Smooth muscle cell (in vitro differentiated cells): ENCODE data around the gene FNBP1L. TPM values are rescaled to one million over a fixed set of nuclear protein-coding genes. Genes with fewer than 3 reads are reported as not detected.

ENCODE experiments used
- DNase-seq: peaks from one replicate; lab custom pipeline; 2025; ENCODE audit not compliant: unreplicated experiment; lab: John Stamatoyannopoulos, UW
- H2AFZ ChIP-seq: fragments of 200-600 bp; sonication (generic); 2 replicates; pipeline ENCODE4 v1.6.0; 2016; ENCODE audit warnings: antibody characterized with exemption, low read depth, mild to moderate bottlenecking
- H3F3A ChIP-seq: fragments of 200-600 bp; sonication (generic); 2 replicates; pipeline ENCODE4 v1.6.0; 2017; ENCODE audit warnings: antibody characterized with exemption, low read depth
- H3K27ac ChIP-seq: fragments of 200-600 bp; sonication (generic); 2 replicates; pipeline ENCODE4 v1.5.1; 2016; ENCODE audit warnings: low read depth, mild to moderate bottlenecking
- H3K27me3 ChIP-seq: fragments of 200-600 bp; sonication (generic); 2 replicates; pipeline ENCODE4 v1.6.1; 2016; ENCODE audit warnings: low read depth, mild to moderate bottlenecking
- H3K36me3 ChIP-seq: fragments of 200-600 bp; sonication (generic); 2 replicates; pipeline ENCODE4 v1.5.1; 2016; ENCODE audit warnings: low read depth
- H3K4me1 ChIP-seq: fragments of 200-600 bp; sonication (generic); 2 replicates; pipeline ENCODE4 v1.5.1; 2016; ENCODE audit warnings: low read depth
- H3K4me2 ChIP-seq: fragments of 200-600 bp; sonication (generic); 2 replicates; pipeline ENCODE4 v1.6.0; 2016; ENCODE audit warnings: mild to moderate bottlenecking
- H3K4me3 ChIP-seq: fragments of 200-600 bp; sonication (generic); 2 replicates; pipeline ENCODE4 v1.5.1; 2016; ENCODE audit warnings: mild to moderate bottlenecking
- H3K79me2 ChIP-seq: fragments of 200-600 bp; sonication (generic); 2 replicates; pipeline ENCODE4 v1.6.0; 2016; ENCODE audit warnings: low read depth, mild to moderate bottlenecking
- H3K9ac ChIP-seq: fragments of 200-600 bp; sonication (generic); 2 replicates; pipeline ENCODE4 v1.6.0; 2016; ENCODE audit warnings: low read depth
- H3K9me3 ChIP-seq: fragments of 200-600 bp; sonication (generic); replicated peaks from 2 replicates; pipeline ENCODE4 v1.5.1; 2016; ENCODE audit warnings: low read depth
- H4K20me1 ChIP-seq: fragments of 200-600 bp; sonication (generic); 2 replicates; pipeline ENCODE4 v1.6.0; 2016; ENCODE audit warnings: low read depth
- CTCF ChIP-seq: fragments of 200-600 bp; sonication (generic); IDR thresholded peaks from 2 replicates; pipeline ENCODE4 v1.5.1; 2017; ENCODE audit warnings: borderline replicate concordance, mild to moderate bottlenecking, antibody characterized with exemption; ENCODE audit not compliant: insufficient read depth, poor library complexity, severe bottlenecking
- WGBS: methylation state at CpG from one replicate; pipeline ENCODE4 v1.1.7; 2016; ENCODE audit warnings: low lambda C conversion rate; 5-methylcytosine and 5-hydroxymethylcytosine counted together
- polyA plus RNA-seq: library from polyadenylated mRNA; unstranded; fragments of >200 nt; fragmentation: Nextera tagmentation; extraction: Ambion mirVana; gene quantifications from 2 replicates; pipeline ENCODE4 v1.2.1, GENCODE V29; 2016
- total RNA-seq: library from RNA; depleted of rRNA; stranded (reverse); fragments of >200 nt; gene quantifications from 2 replicates; pipeline ENCODE4 v1.2.3, GENCODE V29; 2014

Gene FNBP1L
- total RNA-seq: 60.4 and 77.9 TPM in 2 replicates
- polyA plus RNA-seq: 18.7 and 32.8 TPM in 2 replicates

DNA sequence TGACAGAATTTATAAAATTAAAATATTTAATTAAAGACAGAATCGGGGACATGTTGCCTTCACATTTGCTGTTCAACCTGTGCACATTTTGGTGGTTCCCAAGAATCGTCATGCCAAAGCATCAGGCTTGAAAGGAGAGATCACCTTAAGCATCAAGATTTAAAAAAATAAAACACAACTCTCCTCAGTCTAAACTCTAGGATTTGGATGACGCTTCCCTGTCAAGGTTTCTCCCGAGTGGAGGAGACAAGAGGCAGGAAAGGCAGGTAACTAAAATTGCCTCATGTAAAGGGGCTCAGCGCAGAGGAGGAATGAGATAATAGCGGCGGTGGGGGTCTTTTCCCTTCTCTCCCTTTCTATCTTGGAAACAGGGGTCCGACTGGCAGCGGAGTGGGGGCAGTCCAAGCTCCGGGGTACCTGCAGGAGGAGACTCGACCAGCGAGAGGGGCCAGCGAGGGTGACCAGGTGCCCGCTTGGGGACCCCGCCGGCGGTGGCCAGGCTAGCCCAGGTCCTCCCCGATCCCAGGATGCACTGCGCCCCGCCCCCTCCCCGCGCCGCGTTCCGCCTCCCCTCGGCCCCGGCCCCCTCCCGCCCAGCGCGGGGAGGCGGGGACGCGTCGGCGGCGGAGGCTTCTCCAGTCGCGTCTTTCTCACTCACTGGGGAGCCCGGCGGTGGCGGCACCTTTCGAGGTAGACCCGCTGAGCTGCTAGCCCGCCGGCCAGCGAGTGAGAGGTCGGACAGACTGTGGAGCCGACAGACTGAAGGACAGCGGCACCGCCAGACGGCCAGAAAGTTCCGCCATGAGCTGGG lies at the start of gene FNBP1L:
FNBP1L (plus strand) TSS at position 638 of the 811 bp plus-strand sequence; CDS start at position 802, 164 bp downstream.
- no peak for TF ChIP-seq CTCF
- Histone ChIP-seq H3K4me3 (peak within 1 kb of the TSS; percentile 99), H3K27ac (peak within 1 kb of the TSS; percentile 53), H4K20me1 (peaks cover 35% of the 10 kb centered on the region), H3K4me1 (peaks cover 27% of the 10 kb centered on the region), H3K9me3 (no peaks in the 10 kb centered on the region), H2AFZ (peak within 1 kb of the TSS; percentile 100), H3K9ac (peak within 1 kb of the TSS; percentile 87), H3K27me3 (no peaks in the 10 kb centered on the region), H3F3A (no peaks in the 10 kb centered on the region), H3K4me2 (peak within 1 kb of the TSS; percentile 96), H3K79me2 (peaks cover 47% of the 10 kb centered on the region), H3K36me3 (no peaks in the 10 kb centered on the region)
- 3% methylated on average over 39 of the region's 52 CpGs for WGBS
- peak; percentile 40 for DNase-seq

DNA sequence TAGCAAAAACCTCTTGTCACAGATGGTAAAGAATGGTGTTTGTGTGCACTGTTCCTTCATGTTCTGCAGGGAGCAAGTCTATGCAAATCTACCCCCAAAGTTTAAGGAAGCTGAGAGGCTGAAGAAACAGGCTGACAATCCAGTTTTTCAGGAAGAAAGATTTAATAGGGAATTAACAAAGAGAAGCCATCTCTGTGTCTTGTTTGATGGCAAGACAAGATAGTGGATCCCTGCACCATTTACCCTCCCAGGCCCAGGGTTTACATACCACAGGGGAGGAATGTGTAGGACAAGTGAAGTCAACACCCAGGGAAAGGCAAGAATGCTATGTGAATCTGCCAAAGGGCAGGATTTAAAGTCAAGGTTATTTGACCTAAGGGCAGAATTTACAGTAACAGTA lies 48.1 kb upstream of the FNBP1L start:
- TF ChIP-seq CTCF: no peak
- Histone ChIP-seq H3K4me1 (no peaks in the 10 kb centered on the region), H3K27ac (no peak overlapping the region), H2AFZ (no peak overlapping the region), H3K4me2 (no peak overlapping the region), H3K79me2 (no peaks in the 10 kb centered on the region), H4K20me1 (no peaks in the 10 kb centered on the region), H3K36me3 (no peaks in the 10 kb centered on the region), H3F3A (no peaks in the 10 kb centered on the region), H3K4me3 (no peak overlapping the region), H3K9ac (no peak overlapping the region), H3K9me3 (no peaks in the 10 kb centered on the region), H3K27me3 (no peaks in the 10 kb centered on the region)
- no peak for DNase-seq

DNA sequence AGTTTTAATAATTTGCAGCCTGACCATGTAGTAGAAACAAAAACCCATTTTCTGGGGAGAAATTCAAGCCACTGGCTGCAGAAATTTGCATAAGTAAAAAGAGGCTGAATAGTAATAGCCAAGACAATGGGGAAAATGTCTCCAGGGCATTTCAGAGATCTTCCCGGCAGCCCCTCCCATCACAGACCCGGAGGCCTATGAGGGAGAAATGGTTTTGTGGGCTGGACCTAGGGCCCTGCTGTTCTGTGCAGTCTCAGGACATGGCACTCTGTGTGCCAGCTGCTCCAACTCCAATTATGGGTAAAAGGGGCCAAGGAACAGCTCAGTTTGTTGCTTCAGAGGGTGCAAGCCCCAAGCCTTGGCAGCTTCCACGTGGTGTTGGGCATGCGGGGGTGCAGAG lies 39.7 kb upstream of the FNBP1L start:
- Histone ChIP-seq H3K79me2 (no peaks in the 10 kb centered on the region), H3F3A (no peaks in the 10 kb centered on the region), H3K27me3 (no peaks in the 10 kb centered on the region), H4K20me1 (no peaks in the 10 kb centered on the region), H3K4me3 (no peak overlapping the region), H2AFZ (no peak overlapping the region), H3K27ac (no peak overlapping the region), H3K9ac (no peak overlapping the region), H3K36me3 (no peaks in the 10 kb centered on the region), H3K4me2 (no peak overlapping the region), H3K9me3 (no peaks in the 10 kb centered on the region), H3K4me1 (no peaks in the 10 kb centered on the region)
- 89% methylated on average over 4 of the region's 4 CpGs for WGBS
- no peak for TF ChIP-seq CTCF
- DNase-seq: no peak

DNA sequence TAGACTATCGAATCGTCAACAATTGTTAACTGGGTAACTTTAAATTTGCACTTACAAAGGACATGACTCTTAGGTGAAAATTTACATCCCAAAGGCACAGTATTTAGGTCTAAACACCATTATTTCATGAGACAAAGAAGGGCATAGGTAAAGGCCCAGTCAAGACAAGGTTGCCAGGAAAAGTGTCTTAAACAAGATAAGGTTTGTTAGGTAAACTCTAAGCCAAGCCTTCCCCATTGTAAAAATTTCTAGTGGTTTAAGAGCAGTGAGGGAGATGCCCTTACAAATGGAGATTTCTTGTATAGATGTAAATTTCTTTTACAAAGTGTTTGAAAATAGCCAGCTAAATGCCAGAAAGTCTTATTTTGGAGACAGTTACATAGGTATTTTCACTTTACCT lies 36.9 kb upstream of the FNBP1L start:
- WGBS: 60% methylated on average over 2 of the region's 2 CpGs
- TF ChIP-seq CTCF: no peak
- Histone ChIP-seq H3F3A (no peaks in the 10 kb centered on the region), H3K27me3 (no peaks in the 10 kb centered on the region), H4K20me1 (no peaks in the 10 kb centered on the region), H3K4me2 (no peak overlapping the region), H2AFZ (no peak overlapping the region), H3K79me2 (no peaks in the 10 kb centered on the region), H3K36me3 (no peaks in the 10 kb centered on the region), H3K4me3 (no peak overlapping the region), H3K27ac (no peak overlapping the region), H3K9me3 (no peaks in the 10 kb centered on the region), H3K9ac (no peak overlapping the region), H3K4me1 (no peaks in the 10 kb centered on the region)
- DNase-seq: no peak
